Measurements from ENCODE around the gene TRIM72. TPM values are rescaled to one million over a fixed set of nuclear protein-coding genes. Genes with fewer than 3 reads are reported as not detected.
"Not testable (repeated sequence)": the region's sequence is repeated elsewhere in the genome, so short reads cannot be mapped to it uniquely, and the experiment has no call there.

Gene TRIM72
- total RNA-seq, 1 donor from 2014 or later, result 2.3 TPM

DNA sequence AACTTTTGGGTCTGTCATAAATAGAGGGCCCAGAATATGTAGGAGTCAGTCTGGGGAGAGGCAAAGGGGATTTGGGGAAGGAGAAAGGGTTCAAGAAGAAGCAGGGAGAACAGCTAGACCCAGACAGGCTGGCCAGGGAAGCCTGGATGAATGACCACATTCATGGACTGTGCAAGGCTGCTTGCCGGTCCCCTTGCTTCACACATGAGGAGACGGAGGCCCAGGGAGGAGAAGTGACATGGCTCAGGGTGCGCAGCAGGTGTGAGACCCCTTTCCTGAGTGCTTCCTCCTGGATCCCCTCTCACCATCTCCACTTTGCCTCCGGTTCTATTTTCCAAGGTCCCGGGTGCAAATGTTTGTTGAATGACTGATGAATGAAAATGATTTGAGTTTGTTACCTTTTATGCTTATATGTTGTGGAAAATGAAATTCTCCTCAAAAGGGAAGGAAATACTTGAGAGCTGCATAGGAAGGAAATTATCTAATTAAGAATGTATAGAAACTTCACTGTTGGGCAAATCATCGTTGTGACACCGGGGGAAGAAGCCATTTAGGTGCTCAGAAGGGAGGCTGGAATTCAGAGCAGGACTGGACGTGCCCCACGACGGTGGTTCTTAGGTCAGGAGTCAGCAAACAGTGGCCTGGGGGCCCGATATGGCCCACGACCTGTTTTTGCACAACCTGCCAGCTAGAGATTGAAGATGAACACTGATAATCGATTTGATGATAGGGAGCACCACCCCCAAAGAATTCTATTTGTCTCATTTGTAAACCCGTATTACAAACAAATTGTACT, 46.4 kb downstream of the TRIM72 start:
- no peak for DNase-seq

GRCh38 chr16:31262084-31262483, 48.2 kb downstream of the TRIM72 start:
- DNase-seq, result no peak

DNA sequence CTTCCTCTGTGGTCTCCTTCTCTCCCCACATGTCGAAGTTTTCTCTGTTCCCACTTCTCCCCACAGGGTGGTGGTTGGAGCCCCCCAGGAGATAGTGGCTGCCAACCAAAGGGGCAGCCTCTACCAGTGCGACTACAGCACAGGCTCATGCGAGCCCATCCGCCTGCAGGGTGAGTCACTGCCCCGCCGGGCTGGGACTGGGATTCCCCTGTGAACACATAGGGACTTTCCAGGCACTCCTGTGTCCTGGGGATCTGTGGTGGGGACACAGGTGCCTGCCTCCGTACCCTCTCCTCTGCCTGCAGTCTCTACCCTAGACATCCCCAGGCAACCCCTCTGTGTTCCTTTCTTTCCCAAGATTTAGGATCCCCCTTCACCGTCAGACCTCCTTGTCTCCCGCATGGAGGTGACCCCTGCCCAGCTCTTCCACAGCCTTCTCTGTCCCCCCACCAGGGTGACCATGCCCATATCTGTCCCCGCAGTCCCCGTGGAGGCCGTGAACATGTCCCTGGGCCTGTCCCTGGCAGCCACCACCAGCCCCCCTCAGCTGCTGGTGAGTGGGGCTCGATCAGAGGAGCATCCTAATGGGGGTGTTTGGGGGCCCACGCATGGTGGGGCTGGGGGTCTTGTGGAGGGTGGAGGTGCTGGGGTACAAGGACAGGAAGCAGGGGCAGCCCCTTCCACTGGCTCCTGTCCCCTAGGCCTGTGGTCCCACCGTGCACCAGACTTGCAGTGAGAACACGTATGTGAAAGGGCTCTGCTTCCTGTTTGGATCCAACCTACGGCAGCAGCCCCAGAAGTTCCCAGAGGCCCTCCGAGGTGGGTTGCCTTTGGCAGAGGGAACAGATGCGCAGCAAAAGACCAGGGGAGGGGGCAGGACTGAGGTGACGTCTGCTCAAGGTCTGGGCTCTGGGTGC, 51.7 kb downstream of the TRIM72 start:
- no peak for DNase-seq

DNA sequence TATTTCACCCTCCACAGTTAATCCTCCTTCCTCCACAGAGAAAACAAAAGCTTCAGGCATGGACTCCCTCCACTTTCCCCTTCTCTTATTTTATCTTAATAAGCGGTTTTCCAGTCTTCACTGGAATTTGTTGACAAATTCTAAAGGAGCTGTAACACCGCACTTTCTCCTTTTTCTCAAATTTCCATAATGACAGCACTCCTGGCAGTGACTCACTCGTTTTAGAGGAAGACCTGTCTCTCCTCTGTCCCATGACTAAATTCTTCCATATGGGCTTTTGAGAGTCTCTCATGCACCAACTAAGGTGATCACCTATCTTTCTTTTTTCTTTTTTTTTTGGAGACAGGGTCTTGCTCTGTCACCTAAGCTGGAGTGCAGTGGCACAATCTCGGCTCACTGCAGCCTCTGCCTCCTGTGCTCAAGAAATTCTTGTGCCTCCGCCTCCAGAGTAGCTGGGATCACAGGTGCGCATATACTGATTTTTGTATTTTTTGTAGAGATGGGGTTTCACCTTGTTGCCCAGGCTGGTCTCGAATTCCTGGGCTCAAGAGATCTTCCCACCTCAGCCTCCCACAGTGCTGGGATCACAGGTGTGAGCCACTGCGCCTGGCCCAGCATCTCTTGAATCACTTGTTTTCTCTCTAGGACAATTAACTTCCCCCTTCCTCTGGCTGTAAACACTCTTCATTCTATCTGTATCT, 53.6 kb downstream of the TRIM72 start:
- no peak for DNase-seq

GRCh38 chr16:31268033-31268365, 54.1 kb downstream of the TRIM72 start:
- DNase-seq, result no peak

DNA sequence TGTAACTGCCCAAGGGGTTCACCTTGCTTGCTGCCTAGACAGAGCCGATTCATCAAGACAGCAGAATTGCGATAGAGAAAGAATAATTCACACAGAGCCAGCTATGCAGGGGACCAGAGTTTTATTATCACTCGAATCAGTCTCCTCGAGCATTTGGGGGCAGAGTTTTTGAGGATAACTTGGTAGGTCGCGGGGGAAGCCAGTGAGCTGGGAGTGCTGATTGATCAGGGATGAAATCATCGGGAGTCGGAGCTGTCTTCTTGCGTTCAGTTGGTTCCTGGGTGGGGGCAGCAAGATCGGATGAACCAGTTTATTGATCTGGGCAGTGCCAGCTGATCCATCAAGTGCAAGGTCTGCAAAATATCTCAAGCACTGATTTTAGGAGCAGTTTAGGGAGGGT, 55.0 kb downstream of the TRIM72 start:
- no peak for DNase-seq

- no peak for DNase-seq
Observed at GRCh38 chr16:31269541-31269940, 55.6 kb downstream of the TRIM72 start.

- not testable (repeated sequence) for DNase-seq
Observed at GRCh38 chr16:31269973-31270372, 56.1 kb downstream of the TRIM72 start.

DNA sequence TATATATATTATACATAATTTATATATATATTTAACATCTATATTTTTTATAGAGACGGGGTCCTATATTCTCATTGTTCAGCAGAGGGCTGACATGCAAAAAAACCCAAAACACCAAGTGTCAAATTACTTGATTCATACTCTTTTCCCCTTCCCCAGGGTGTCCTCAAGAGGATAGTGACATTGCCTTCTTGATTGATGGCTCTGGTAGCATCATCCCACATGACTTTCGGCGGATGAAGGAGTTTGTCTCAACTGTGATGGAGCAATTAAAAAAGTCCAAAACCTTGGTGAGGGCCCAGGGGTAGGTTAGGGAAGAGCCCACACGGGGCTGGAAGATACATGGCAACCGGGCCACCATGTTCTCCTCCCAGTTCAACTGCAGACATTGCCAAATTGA, 56.9 kb downstream of the TRIM72 start:
- no peak for DNase-seq

DNA sequence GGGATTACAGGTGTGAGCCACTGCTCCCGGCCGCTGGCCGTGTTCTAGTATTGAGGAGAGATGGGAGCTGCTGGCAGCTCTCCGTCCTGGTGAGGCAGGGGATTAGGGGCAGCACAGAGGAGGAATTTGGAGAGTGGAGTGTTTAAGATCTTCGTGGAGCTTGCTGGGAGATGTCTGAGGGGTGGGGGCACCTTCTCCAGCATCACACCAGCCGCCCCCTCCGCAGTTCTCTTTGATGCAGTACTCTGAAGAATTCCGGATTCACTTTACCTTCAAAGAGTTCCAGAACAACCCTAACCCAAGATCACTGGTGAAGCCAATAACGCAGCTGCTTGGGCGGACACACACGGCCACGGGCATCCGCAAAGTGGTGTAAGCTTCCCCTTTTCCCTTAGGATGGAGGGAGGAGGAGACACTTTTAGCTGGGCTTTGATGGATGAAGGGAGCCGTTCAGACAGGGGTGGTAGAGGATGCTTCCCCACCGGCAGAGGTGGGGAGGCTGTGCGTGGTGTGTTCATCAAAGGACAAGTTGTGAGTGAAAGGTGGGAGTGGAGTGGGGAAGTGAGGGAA, 57.8 kb downstream of the TRIM72 start:
- DNase-seq, result no peak

- no peak for DNase-seq
Observed at GRCh38 chr16:31273187-31273586, 59.3 kb downstream of the TRIM72 start.

- no peak for DNase-seq
Observed at GRCh38 chr16:31273676-31274075, 59.8 kb downstream of the TRIM72 start.

- no peak for DNase-seq
Observed at GRCh38 chr16:31274831-31275816, 61.2 kb downstream of the TRIM72 start.

GRCh38 chr16:31276600-31276999, 62.7 kb downstream of the TRIM72 start:
- no peak for DNase-seq

DNA sequence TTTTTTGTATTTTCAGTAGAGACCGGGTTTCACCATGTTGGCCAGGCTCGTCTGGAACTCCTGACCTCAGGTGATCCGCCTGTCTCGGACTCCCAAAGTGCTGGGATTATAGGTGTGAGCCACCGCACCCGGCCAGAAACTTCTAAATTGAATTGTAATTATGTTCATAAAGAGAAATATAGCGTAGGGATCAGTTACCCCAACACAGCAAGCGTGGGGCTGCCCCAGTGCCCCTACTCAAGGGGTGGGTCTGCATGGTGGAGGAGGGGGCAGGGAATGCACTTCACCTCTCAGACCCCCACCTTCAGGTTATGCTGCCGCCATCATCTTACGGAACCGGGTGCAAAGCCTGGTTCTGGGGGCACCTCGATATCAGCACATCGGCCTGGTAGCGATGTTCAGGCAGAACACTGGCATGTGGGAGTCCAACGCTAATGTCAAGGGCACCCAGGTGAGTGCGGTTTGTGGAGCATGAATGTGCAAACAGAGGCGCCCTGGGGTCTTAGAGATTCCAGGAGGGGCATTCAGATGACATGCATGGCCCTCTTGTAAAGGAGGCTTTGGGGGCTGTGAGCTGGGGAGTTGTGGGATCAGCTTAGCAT, 63.8 kb downstream of the TRIM72 start:
- DNase-seq, result no peak

GRCh38 chr16:31278853-31279252, 64.9 kb downstream of the TRIM72 start:
- DNase-seq, result not testable (repeated sequence)

Data from occipital lobe (tissue), 2 donors.